Neural cell (in vitro differentiated cells): ENCODE results near the gene LOXL4.

Experiments
- CTCF ChIP-seq: fragments of 450-650 bp; IDR thresholded peaks from 2 replicates; pipeline ENCODE4 v1.5.1; 2014; ENCODE audit warnings: antibody characterized with exemption, mild to moderate bottlenecking, moderate library complexity; ENCODE audit not compliant: poor library complexity, severe bottlenecking
- EZH2 ChIP-seq: fragments of 200-600, 300-800 bp; shearing (Covaris generic), sonication (generic); IDR thresholded peaks from 2 replicates; pipeline ENCODE4 v1.6.1; 2014; ENCODE audit warnings: antibody characterized with exemption, low read length, borderline replicate concordance, mild to moderate bottlenecking; ENCODE audit not compliant: insufficient read depth, poor library complexity, severe bottlenecking

GRCh38 chr10:98208925-98209324, 59.1 kb downstream of the LOXL4 start:
- TF ChIP-seq CTCF = no peak
- TF ChIP-seq EZH2 = no peak
